Measurements from ENCODE around the gene PTPRT. TPM values are rescaled to one million over a fixed set of nuclear protein-coding genes. Genes with fewer than 3 reads are reported as not detected.

PTPRT gene
- total and polyA plus RNA-seq, 10 of the 15 experiments (the other 5 are each of a cell fraction or from before 2014, with no cell fraction given), result not detected

- TF ChIP-seq USF1 (IDR thresholded peaks at IDR 0.05; ENCODE audit: borderline replicate concordance, extremely low read length, insufficient read depth, low read depth, low read length) (no peak), HDAC2 (IDR thresholded peaks at IDR 0.05) (no peak), LARP7 (IDR thresholded peaks at IDR 0.05) (no peak), NRF1 (conservative IDR thresholded peaks at IDR 0.05; ENCODE audit: low read depth, low read length) (no peak), POLR2AphosphoS2 (IDR thresholded peaks at IDR 0.05; ENCODE audit: low read depth, low read length) (no peak), TCF3 (IDR thresholded peaks at IDR 0.05; ENCODE audit: borderline replicate concordance, insufficient read depth, low read depth, low read length) (no peak)
These were observed 52.5 kb downstream of the PTPRT start (continued) for GRCh38 chr20:43137160-43137559.

- ChIA-PET SMC1A (ENCODE audit: uncharacterized antibody, unreplicated experiment) (interaction anchor here (0.7 kb wide), 1 partner anchor 17 kb away, joined by 3 read pairs; no protein-coding TSS in a partner anchor), POLR2A (no interaction called here), CTCF (no interaction called here), RAD21 (ENCODE audit: unreplicated experiment) (no interaction called here)
- Histone ChIP-seq H3K4me1 (ENCODE audit: control insufficient read depth, insufficient read depth, low read length) (no peaks in the 10 kb centered on the region), H3K27ac (ENCODE audit: control insufficient read depth, insufficient read depth) (no peak overlapping the region), H3K36me3 (ENCODE audit: control insufficient read depth in 2 of 2, insufficient read depth in 2 of 2, low read length in 1 of 2) (no peaks in the 10 kb centered on the region), H2AFZ (ENCODE audit: control insufficient read depth, low read depth, low read length) (no peak overlapping the region), H3K4me3 (no peak overlapping the region), H4K20me1 (ENCODE audit: control insufficient read depth, insufficient read depth) (no peaks in the 10 kb centered on the region), H3K9me3 (replicated peaks; ENCODE audit: control insufficient read depth, insufficient read depth, low read length) (no peaks in the 10 kb centered on the region), H3K79me2 (ENCODE audit: control insufficient read depth, insufficient read depth, low read length) (no peaks in the 10 kb centered on the region), H3K4me2 (ENCODE audit: control insufficient read depth, insufficient read depth) (no peak overlapping the region), H3K9ac (ENCODE audit: control insufficient read depth, insufficient read depth, low read length) (no peak overlapping the region), H3K27me3 (replicated peaks in 1 of 2; ENCODE audit: control insufficient read depth in 2 of 2, insufficient read depth in 2 of 2, low read length in 1 of 2) (no peaks in the 10 kb centered on the region)
- FAIRE-seq (no peak), DNase-seq (ENCODE audit: low read depth, low spot score) (no peak), ATAC-seq (no peak)
- TF ChIP-seq ZNF24 (IDR thresholded peaks at IDR 0.05) (no peak), MXI1 (IDR thresholded peaks at IDR 0.05; ENCODE audit: low read depth, low read length) (no peak), BCL11A (IDR thresholded peaks at IDR 0.05; ENCODE audit: low read depth, low read length) (no peak), ETV6 (conservative IDR thresholded peaks at IDR 0.05 in 1 of 2, IDR thresholded peaks at IDR 0.05 in 1 of 2; ENCODE audit: borderline replicate concordance in 1 of 2, low read depth in 1 of 2) (no peak)
- BruUV-seq (replicated peaks), result no TSS peak
- intact Hi-C loops (cut with micrococcal nuclease; ENCODE audit: unreplicated experiment), result no loop called here
- 41% methylated on average over 5 of the region's 5 CpGs for WGBS (ENCODE audit: insufficient coverage, insufficient replicate concordance, low lambda C conversion rate, missing lambda C conversion rate)
- in situ Hi-C loops (cut with MboI), result no loop called here
These were observed 65.5 kb downstream of the PTPRT start for GRCh38 chr20:43124241-43124640.
